SK-MEL-5 (cell line): ENCODE results near the gene AMIGO3. TPM values are rescaled to one million over a fixed set of nuclear protein-coding genes. Genes with fewer than 3 reads are reported as not detected.

Experiments used
- small RNA-seq, 2 experiments: library from RNA; depleted of rRNA; stranded (forward); fragments of <200 nt; gene quantifications; one replicate each; pipeline ENCODE3, GENCODE V24; 2014
- total RNA-seq: library from RNA; depleted of rRNA; stranded (reverse); fragments of >200 nt; shearing (Covaris generic); gene quantifications from 2 replicates; pipeline ENCODE4 v1.2.3, GENCODE V29; 2014; rRNA removed

AMIGO3 gene
- total RNA-seq, 1 experiment from 2014 or later = 0.34 TPM

Small RNAs within 50 kb of the gene (small RNA-seq; reads per million reads assigned to genes)
- 0 reads per million in 2 experiments for gene AMIGO3
- 0 reads per million in 2 experiments for gene COX6CP14

Other genes starting within 250 kb of the AMIGO3 start
- gene DAG1, start 249.4 kb downstream of the AMIGO3 start, total RNA-seq = 98.1 and 98.9 TPM in 2 replicates
- 0.11 and 0.40 TPM in 2 replicates for gene BSN, start 165.2 kb downstream of the AMIGO3 start, total RNA-seq
- 231 and 246 TPM in 2 replicates for gene APEH, start 45.3 kb downstream of the AMIGO3 start, total RNA-seq
- gene MST1, start 30.2 kb downstream of the AMIGO3 start, total RNA-seq = 4.3 and 5.4 TPM in 2 replicates
- gene RNF123, start 30.1 kb downstream of the AMIGO3 start, total RNA-seq = 33.5 and 34.2 TPM in 2 replicates
- gene GMPPB, start 4.3 kb upstream of the AMIGO3 start, total RNA-seq = 24.3 and 24.6 TPM in 2 replicates
- 22.8 and 25.6 TPM in 2 replicates for gene IP6K1, start 66.9 kb upstream of the AMIGO3 start, total RNA-seq
- gene CDHR4, start 80.2 kb upstream of the AMIGO3 start, total RNA-seq = not detected in 2 replicates
- 3.4 and 6.9 TPM in 2 replicates for gene INKA1, start 83.6 kb upstream of the AMIGO3 start, total RNA-seq
- gene UBA7, start 94.3 kb upstream of the AMIGO3 start, total RNA-seq = 1.8 and 4.1 TPM in 2 replicates
- 6.1 TPM in 2 replicates for gene TRAIP, start 136.9 kb upstream of the AMIGO3 start, total RNA-seq
- 0.32 and 0.58 TPM in 2 replicates for gene CAMKV, start 150.2 kb upstream of the AMIGO3 start, total RNA-seq
- gene MST1R, start 184.2 kb upstream of the AMIGO3 start, total RNA-seq = not detected in 2 replicates
- 8.0 and 9.4 TPM in 2 replicates for gene MON1A, start 210.1 kb upstream of the AMIGO3 start, total RNA-seq
- gene RBM6, start 220.5 kb upstream of the AMIGO3 start, total RNA-seq = 27.4 and 34.2 TPM in 2 replicates